ENCODE results near the gene AEBP2. TPM values are rescaled to one million over a fixed set of nuclear protein-coding genes. Genes with fewer than 3 reads are reported as not detected.
"Not testable (repeated sequence)": the region's sequence is repeated elsewhere in the genome, so short reads cannot be mapped to it uniquely, and the experiment has no call there.

Gene AEBP2
- total and polyA plus RNA-seq, 2 donors, result 21.2 to 33.0 TPM

DNA sequence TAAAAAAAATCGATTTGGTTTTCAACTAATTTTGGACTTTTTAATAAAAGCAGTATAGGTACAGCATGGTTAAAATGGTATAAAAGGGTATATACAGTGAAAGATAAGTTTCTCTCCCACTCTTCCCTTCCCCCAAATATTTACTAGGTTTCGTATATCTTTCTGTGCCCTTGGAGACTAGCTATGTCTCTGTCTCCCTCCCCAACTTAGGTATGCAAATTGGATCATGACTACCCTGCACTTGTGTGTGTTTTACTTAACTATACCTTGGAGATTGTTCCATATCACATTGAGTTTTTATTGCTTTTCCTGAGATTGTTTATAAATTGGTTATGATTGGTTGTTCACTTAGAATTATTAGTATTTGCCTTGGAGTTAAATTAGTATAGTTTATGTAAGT is 19.4 kb downstream of the AEBP2 start:
- no peak for DNase-seq (ENCODE audit: low read depth in 6 of 9, low spot score in 9 of 9)
- H3K36me3 ChIP-seq (ENCODE audit: control insufficient read depth in 2 of 2, insufficient read depth in 2 of 2, low read length in 1 of 2), result peaks cover 10 to 14% of the 10 kb centered on the region in 2 donors
- 97% methylated on average over 2 of the region's 2 CpGs for WGBS

DNA sequence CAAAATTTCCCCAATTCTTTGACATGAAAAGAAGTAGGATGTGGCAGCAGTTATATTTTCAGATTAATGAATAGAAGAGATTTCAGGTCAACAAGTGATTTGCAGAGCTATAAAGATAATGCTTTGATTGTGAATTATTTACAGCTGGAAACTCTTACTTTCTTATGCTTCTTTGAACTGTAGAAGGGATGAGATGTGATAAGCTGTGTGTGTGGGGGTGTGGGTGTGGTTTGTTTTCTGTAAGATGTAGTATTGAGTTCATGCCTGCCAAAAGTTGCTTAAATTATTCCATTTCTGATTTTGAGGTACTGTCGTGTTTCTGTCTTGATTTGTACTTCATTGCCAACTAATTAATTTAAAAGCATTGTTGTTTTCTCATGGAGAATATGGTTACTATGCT is 22.7 kb downstream of the AEBP2 start:
- 75% methylated on average over 1 of the region's 1 CpG for WGBS
- Histone ChIP-seq H3K27me3 (ENCODE audit: control insufficient read depth in 2 of 2, insufficient read depth in 1 of 2, low read length in 1 of 2) (no peaks in the 10 kb centered on the region), H3K27ac (ENCODE audit: low read depth in 1 of 2, low read length in 1 of 2) (no peak overlapping the region)

More for the DNA sequence above, 19.4 kb downstream of the AEBP2 start:
- Histone ChIP-seq H3K4me1 (ENCODE audit: control insufficient read depth in 2 of 2, insufficient read depth in 2 of 2, low read length in 2 of 2) (no peaks in the 10 kb centered on the region), H3K27ac (ENCODE audit: low read depth in 1 of 2, low read length in 1 of 2) (no peak overlapping the region), H3K4me3 (ENCODE audit: low read length in 2 of 2) (no peak overlapping the region), H3K9me3 (ENCODE audit: control insufficient read depth in 2 of 2, insufficient read depth in 1 of 2, low read length in 1 of 2) (no peaks in the 10 kb centered on the region), H3K27me3 (ENCODE audit: control insufficient read depth in 2 of 2, insufficient read depth in 1 of 2, low read length in 1 of 2) (no peaks in the 10 kb centered on the region)

GRCh38 chr12:19462406-19462805 is 23.1 kb downstream of the AEBP2 start:
- Histone ChIP-seq H3K4me3 (ENCODE audit: low read length in 2 of 2) (no peak overlapping the region), H3K27ac (ENCODE audit: low read depth in 1 of 2, low read length in 1 of 2) (no peak overlapping the region), H3K36me3 (ENCODE audit: control insufficient read depth in 2 of 2, insufficient read depth in 2 of 2, low read length in 1 of 2) (peaks cover 17 to 36% of the 10 kb centered on the region in 2 donors), H3K27me3 (ENCODE audit: control insufficient read depth in 2 of 2, insufficient read depth in 1 of 2, low read length in 1 of 2) (no peaks in the 10 kb centered on the region), H3K9me3 (ENCODE audit: control insufficient read depth in 2 of 2, insufficient read depth in 1 of 2, low read length in 1 of 2) (no peaks in the 10 kb centered on the region), H3K4me1 (ENCODE audit: control insufficient read depth in 2 of 2, insufficient read depth in 2 of 2, low read length in 2 of 2) (no peaks in the 10 kb centered on the region)
- no peak for DNase-seq (ENCODE audit: low read depth in 6 of 9, low spot score in 9 of 9)
- over 99% methylated on average over 5 of the region's 5 CpGs for WGBS

More for the DNA sequence above, 22.7 kb downstream of the AEBP2 start:
- H3K36me3 ChIP-seq (ENCODE audit: control insufficient read depth in 2 of 2, insufficient read depth in 2 of 2, low read length in 1 of 2), result peaks cover 13 to 32% of the 10 kb centered on the region in 2 donors
- H3K4me1 ChIP-seq (ENCODE audit: control insufficient read depth in 2 of 2, insufficient read depth in 2 of 2, low read length in 2 of 2), result no peaks in the 10 kb centered on the region
- H3K9me3 ChIP-seq (ENCODE audit: control insufficient read depth in 2 of 2, insufficient read depth in 1 of 2, low read length in 1 of 2), result no peaks in the 10 kb centered on the region
- no peak overlapping the region for H3K4me3 ChIP-seq (ENCODE audit: low read length in 2 of 2)
- DNase-seq (ENCODE audit: low read depth in 6 of 9, low spot score in 9 of 9), result peak in 1 of 9 donors; percentile 27

DNA sequence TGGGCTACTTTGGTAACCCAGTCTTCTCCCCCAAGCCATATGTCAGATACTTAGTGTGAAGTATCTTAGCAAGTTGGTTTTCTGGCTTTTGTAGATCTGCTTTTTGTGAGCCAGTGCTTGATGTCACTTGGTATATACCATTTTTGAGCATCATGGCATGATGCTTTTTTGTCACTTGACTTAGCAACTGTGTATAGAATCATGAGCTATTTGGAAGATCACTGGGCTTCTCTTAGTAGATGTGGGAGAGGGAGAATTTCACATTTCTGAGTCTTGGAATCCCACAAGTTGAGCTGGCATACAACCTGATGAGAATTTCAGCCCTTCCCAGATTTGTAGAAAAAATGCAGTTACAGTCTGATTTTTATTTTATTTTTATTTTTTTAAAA is 24.9 kb downstream of the AEBP2 start:
- H3K4me1 ChIP-seq (ENCODE audit: control insufficient read depth in 2 of 2, insufficient read depth in 2 of 2, low read length in 2 of 2), result no peaks in the 10 kb centered on the region
- no peak overlapping the region for H3K4me3 ChIP-seq (ENCODE audit: low read length in 2 of 2)
- no peak for DNase-seq (ENCODE audit: low read depth in 6 of 9, low spot score in 9 of 9)
- no peaks in the 10 kb centered on the region for H3K9me3 ChIP-seq (ENCODE audit: control insufficient read depth in 2 of 2, insufficient read depth in 1 of 2, low read length in 1 of 2)
- no peaks in the 10 kb centered on the region for H3K27me3 ChIP-seq (ENCODE audit: control insufficient read depth in 2 of 2, insufficient read depth in 1 of 2, low read length in 1 of 2)
- H3K27ac ChIP-seq (ENCODE audit: low read depth in 1 of 2, low read length in 1 of 2), result no peak overlapping the region
- H3K36me3 ChIP-seq (ENCODE audit: control insufficient read depth in 2 of 2, insufficient read depth in 2 of 2, low read length in 1 of 2), result peaks cover 25 to 49% of the 10 kb centered on the region in 2 donors

DNA sequence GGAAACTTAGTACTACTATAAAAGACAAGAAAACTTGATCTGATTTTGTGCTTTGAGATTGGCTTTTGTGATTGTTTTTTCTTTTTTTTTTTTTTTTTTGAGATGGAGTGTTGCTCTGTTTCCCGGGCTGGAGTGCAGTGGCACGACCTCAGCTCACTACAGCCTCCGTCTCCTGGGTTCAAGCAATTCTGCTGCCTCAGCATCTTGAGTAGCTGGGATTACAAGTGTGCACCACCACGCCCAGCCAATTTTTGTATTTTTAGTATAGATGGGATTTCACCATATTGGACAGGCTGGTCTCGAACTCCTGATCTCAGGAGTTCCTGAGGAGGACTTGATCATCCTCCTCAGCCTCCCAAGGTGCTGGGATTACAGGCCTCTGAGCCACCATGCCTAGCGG is 26.4 kb downstream of the AEBP2 start:
- no peak for DNase-seq (ENCODE audit: low read depth in 6 of 9, low spot score in 9 of 9)
- no peaks in the 10 kb centered on the region for H3K9me3 ChIP-seq (ENCODE audit: control insufficient read depth in 2 of 2, insufficient read depth in 1 of 2, low read length in 1 of 2)
- WGBS, result 98% methylated on average over 6 of the region's 6 CpGs
- H3K27me3 ChIP-seq (ENCODE audit: control insufficient read depth in 2 of 2, insufficient read depth in 1 of 2, low read length in 1 of 2), result no peaks in the 10 kb centered on the region
- no peak overlapping the region for H3K4me3 ChIP-seq (ENCODE audit: low read length in 2 of 2)
- peaks cover 29 to 57% of the 10 kb centered on the region in 2 donors for H3K36me3 ChIP-seq (ENCODE audit: control insufficient read depth in 2 of 2, insufficient read depth in 2 of 2, low read length in 1 of 2)
- H3K27ac ChIP-seq (ENCODE audit: low read depth in 1 of 2, low read length in 1 of 2), result no peak overlapping the region
- no peaks in the 10 kb centered on the region for H3K4me1 ChIP-seq (ENCODE audit: control insufficient read depth in 2 of 2, insufficient read depth in 2 of 2, low read length in 2 of 2)

- Histone ChIP-seq H3K36me3 (ENCODE audit: control insufficient read depth in 2 of 2, insufficient read depth in 2 of 2, low read length in 1 of 2) (peaks cover 15 to 47% of the 10 kb centered on the region in 2 donors), H3K27me3 (ENCODE audit: control insufficient read depth in 2 of 2, insufficient read depth in 1 of 2, low read length in 1 of 2) (no peaks in the 10 kb centered on the region), H3K27ac (ENCODE audit: low read depth in 1 of 2, low read length in 1 of 2) (no peak overlapping the region), H3K4me3 (ENCODE audit: low read length in 2 of 2) (no peak overlapping the region), H3K4me1 (ENCODE audit: control insufficient read depth in 2 of 2, insufficient read depth in 2 of 2, low read length in 2 of 2) (no peaks in the 10 kb centered on the region), H3K9me3 (ENCODE audit: control insufficient read depth in 2 of 2, insufficient read depth in 1 of 2, low read length in 1 of 2) (peaks cover 0 to 3% of the 10 kb centered on the region in 2 donors)
- DNase-seq (ENCODE audit: low read depth in 6 of 9, low spot score in 9 of 9), result no peak
These were observed 34.9 kb downstream of the AEBP2 start for GRCh38 chr12:19474147-19474546.

- H3K36me3 ChIP-seq (ENCODE audit: control insufficient read depth in 2 of 2, insufficient read depth in 2 of 2, low read length in 1 of 2), result peaks cover 11 to 45% of the 10 kb centered on the region in 2 donors
- not testable (repeated sequence) for H3K9me3 ChIP-seq (ENCODE audit: control insufficient read depth in 2 of 2, insufficient read depth in 1 of 2, low read length in 1 of 2); DNase-seq (ENCODE audit: low read depth in 6 of 9, low spot score in 9 of 9); H3K4me3 ChIP-seq (ENCODE audit: low read length in 2 of 2); H3K4me1 ChIP-seq (ENCODE audit: control insufficient read depth in 2 of 2, insufficient read depth in 2 of 2, low read length in 2 of 2); H3K27me3 ChIP-seq (ENCODE audit: control insufficient read depth in 2 of 2, insufficient read depth in 1 of 2, low read length in 1 of 2); H3K27ac ChIP-seq (ENCODE audit: low read depth in 1 of 2, low read length in 1 of 2)
- 94% methylated on average over 4 of the region's 4 CpGs for WGBS
These were observed 36.7 kb downstream of the AEBP2 start for GRCh38 chr12:19475884-19476505.

GRCh38 chr12:19477071-19477470 is 37.8 kb downstream of the AEBP2 start:
- Histone ChIP-seq H3K36me3 (ENCODE audit: control insufficient read depth in 2 of 2, insufficient read depth in 2 of 2, low read length in 1 of 2) (peaks cover 9 to 38% of the 10 kb centered on the region in 2 donors), H3K27ac (ENCODE audit: low read depth in 1 of 2, low read length in 1 of 2) (no peak overlapping the region), H3K4me3 (ENCODE audit: low read length in 2 of 2) (no peak overlapping the region), H3K4me1 (ENCODE audit: control insufficient read depth in 2 of 2, insufficient read depth in 2 of 2, low read length in 2 of 2) (peaks cover 0 to under 1% of the 10 kb centered on the region in 2 donors), H3K9me3 (ENCODE audit: control insufficient read depth in 2 of 2, insufficient read depth in 1 of 2, low read length in 1 of 2) (peaks cover 0 to 3% of the 10 kb centered on the region in 2 donors), H3K27me3 (ENCODE audit: control insufficient read depth in 2 of 2, insufficient read depth in 1 of 2, low read length in 1 of 2) (no peaks in the 10 kb centered on the region)
- 98% methylated on average over 8 of the region's 8 CpGs for WGBS
- no peak for DNase-seq (ENCODE audit: low read depth in 6 of 9, low spot score in 9 of 9)

- no peaks in the 10 kb centered on the region for H3K27me3 ChIP-seq (ENCODE audit: control insufficient read depth in 2 of 2, insufficient read depth in 1 of 2, low read length in 1 of 2)
- H3K9me3 ChIP-seq (ENCODE audit: control insufficient read depth in 2 of 2, insufficient read depth in 1 of 2, low read length in 1 of 2), result peaks cover 0 to 3% of the 10 kb centered on the region in 2 donors
- H3K4me3 ChIP-seq (ENCODE audit: low read length in 2 of 2), result no peak overlapping the region
- DNase-seq (ENCODE audit: low read depth in 6 of 9, low spot score in 9 of 9), result no peak
- peaks cover 16 to 23% of the 10 kb centered on the region in 2 donors for H3K36me3 ChIP-seq (ENCODE audit: control insufficient read depth in 2 of 2, insufficient read depth in 2 of 2, low read length in 1 of 2)
- H3K27ac ChIP-seq (ENCODE audit: low read depth in 1 of 2, low read length in 1 of 2), result no peak overlapping the region
- 96% methylated on average over 1 of the region's 1 CpG for WGBS
- H3K4me1 ChIP-seq (ENCODE audit: control insufficient read depth in 2 of 2, insufficient read depth in 2 of 2, low read length in 2 of 2), result peaks cover 0 to 8% of the 10 kb centered on the region in 2 donors
These were observed 41.2 kb downstream of the AEBP2 start for GRCh38 chr12:19480459-19480858.

Measured in thymus (tissue), 11 donors.